GM23338 (cell line): Measurements from ENCODE around the gene ADORA2A.

Experiments used
- CREB1 ChIP-seq: fragments of 250-450 bp; sonication (Bioruptor Pico); IDR thresholded peaks from 2 replicates; pipeline ENCODE4 v1.5.0; 2020; ENCODE audit warnings: low read depth, mild to moderate bottlenecking, moderate library complexity
- EZH2 ChIP-seq: fragments of 200-600 bp; sonication (generic); IDR thresholded peaks from one replicate; pipeline ENCODE4 v1.8.0; 2017; ENCODE audit warnings: antibody characterized with exemption, mild to moderate bottlenecking, low read depth; ENCODE audit not compliant: unreplicated experiment
- EZH2phosphoT487 ChIP-seq: fragments of 200-600 bp; sonication (generic); IDR thresholded peaks from one replicate; pipeline ENCODE4 v1.8.1; 2018; ENCODE audit warnings: antibody characterized with exemption; ENCODE audit not compliant: unreplicated experiment
- POLR2AphosphoS5 ChIP-seq: IDR thresholded peaks from 2 replicates; pipeline ENCODE4 v1.6.1; 2016; ENCODE audit warnings: antibody characterized with exemption, low read depth
- STAT1 ChIP-seq: IDR thresholded peaks from one replicate; pipeline ENCODE4 v1.6.1; 2016; ENCODE audit warnings: antibody characterized with exemption; ENCODE audit not compliant: unreplicated experiment
- ZNF331 ChIP-seq: fragments of 250-450 bp; sonication (Bioruptor Pico); IDR thresholded peaks from 2 replicates; pipeline ENCODE4 v1.5.0; 2020; ENCODE audit warnings: low read depth, mild to moderate bottlenecking, moderate library complexity
- TF ChIP-seq, protein P1 (sequence below), 2 experiments: fragments of 200-600 bp in 1 of 2; sonication (generic) in 1 of 2; conservative IDR thresholded peaks; 2 replicates each; pipeline versions ENCODE4 v1.5.1 to v1.6.1; 2016 to 2017; ENCODE audit warnings: antibody characterized with exemption in 2 of 2, low read depth in 2 of 2, mild to moderate bottlenecking in 2 of 2, moderate library complexity in 1 of 2
- TF ChIP-seq, protein P2 (sequence below): IDR thresholded peaks from 2 replicates; pipeline ENCODE4 v1.6.1; 2016; ENCODE audit warnings: antibody characterized with exemption
- TF ChIP-seq, protein P3 (sequence below): IDR thresholded peaks from one replicate; pipeline ENCODE4 v1.6.1; 2018; ENCODE audit warnings: antibody characterized with exemption; ENCODE audit not compliant: unreplicated experiment

DNA sequence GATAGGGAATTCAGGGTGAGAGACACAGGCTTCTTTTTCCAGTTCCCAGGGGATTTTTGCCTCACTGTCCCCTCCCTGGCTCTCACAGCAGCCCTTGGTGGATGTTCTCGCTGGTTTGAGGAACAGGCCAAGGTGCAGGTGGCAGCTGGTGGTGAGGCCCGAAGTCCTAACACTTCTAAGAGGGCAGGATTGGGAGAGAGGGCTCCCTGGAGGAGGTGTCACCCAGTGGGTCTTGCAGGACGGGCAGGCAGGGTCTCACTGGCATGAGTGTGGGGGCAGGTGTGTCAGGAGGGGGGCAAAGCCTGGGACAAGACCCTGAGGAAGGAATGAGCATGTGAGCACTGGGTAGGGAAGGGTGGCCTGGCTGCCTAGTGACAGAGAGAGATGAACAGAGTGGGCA lies 9.2 kb downstream of the ADORA2A start:
- TF ChIP-seq POLR2AphosphoS5 (no peak), EZH2 (no peak), ZNF331 (no peak), CREB1 (no peak), EZH2phosphoT487 (no peak), STAT1 (no peak)
- TF ChIP-seq, protein P1, sequence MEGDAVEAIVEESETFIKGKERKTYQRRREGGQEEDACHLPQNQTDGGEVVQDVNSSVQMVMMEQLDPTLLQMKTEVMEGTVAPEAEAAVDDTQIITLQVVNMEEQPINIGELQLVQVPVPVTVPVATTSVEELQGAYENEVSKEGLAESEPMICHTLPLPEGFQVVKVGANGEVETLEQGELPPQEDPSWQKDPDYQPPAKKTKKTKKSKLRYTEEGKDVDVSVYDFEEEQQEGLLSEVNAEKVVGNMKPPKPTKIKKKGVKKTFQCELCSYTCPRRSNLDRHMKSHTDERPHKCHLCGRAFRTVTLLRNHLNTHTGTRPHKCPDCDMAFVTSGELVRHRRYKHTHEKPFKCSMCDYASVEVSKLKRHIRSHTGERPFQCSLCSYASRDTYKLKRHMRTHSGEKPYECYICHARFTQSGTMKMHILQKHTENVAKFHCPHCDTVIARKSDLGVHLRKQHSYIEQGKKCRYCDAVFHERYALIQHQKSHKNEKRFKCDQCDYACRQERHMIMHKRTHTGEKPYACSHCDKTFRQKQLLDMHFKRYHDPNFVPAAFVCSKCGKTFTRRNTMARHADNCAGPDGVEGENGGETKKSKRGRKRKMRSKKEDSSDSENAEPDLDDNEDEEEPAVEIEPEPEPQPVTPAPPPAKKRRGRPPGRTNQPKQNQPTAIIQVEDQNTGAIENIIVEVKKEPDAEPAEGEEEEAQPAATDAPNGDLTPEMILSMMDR (conservative IDR thresholded peaks at IDR 0.05; ENCODE audit: low read depth in 2 of 2), result no peak
- TF ChIP-seq, protein P2, sequence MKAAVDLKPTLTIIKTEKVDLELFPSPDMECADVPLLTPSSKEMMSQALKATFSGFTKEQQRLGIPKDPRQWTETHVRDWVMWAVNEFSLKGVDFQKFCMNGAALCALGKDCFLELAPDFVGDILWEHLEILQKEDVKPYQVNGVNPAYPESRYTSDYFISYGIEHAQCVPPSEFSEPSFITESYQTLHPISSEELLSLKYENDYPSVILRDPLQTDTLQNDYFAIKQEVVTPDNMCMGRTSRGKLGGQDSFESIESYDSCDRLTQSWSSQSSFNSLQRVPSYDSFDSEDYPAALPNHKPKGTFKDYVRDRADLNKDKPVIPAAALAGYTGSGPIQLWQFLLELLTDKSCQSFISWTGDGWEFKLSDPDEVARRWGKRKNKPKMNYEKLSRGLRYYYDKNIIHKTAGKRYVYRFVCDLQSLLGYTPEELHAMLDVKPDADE, result no peak
- TF ChIP-seq, protein P3, sequence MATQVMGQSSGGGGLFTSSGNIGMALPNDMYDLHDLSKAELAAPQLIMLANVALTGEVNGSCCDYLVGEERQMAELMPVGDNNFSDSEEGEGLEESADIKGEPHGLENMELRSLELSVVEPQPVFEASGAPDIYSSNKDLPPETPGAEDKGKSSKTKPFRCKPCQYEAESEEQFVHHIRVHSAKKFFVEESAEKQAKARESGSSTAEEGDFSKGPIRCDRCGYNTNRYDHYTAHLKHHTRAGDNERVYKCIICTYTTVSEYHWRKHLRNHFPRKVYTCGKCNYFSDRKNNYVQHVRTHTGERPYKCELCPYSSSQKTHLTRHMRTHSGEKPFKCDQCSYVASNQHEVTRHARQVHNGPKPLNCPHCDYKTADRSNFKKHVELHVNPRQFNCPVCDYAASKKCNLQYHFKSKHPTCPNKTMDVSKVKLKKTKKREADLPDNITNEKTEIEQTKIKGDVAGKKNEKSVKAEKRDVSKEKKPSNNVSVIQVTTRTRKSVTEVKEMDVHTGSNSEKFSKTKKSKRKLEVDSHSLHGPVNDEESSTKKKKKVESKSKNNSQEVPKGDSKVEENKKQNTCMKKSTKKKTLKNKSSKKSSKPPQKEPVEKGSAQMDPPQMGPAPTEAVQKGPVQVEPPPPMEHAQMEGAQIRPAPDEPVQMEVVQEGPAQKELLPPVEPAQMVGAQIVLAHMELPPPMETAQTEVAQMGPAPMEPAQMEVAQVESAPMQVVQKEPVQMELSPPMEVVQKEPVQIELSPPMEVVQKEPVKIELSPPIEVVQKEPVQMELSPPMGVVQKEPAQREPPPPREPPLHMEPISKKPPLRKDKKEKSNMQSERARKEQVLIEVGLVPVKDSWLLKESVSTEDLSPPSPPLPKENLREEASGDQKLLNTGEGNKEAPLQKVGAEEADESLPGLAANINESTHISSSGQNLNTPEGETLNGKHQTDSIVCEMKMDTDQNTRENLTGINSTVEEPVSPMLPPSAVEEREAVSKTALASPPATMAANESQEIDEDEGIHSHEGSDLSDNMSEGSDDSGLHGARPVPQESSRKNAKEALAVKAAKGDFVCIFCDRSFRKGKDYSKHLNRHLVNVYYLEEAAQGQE, result no peak
